Activated T-cell treated with anti-CD3 and anti-CD28 coated beads for 24 hours (primary cell): ENCODE results near the gene RTF1.
"Not testable (repeated sequence)": the region's sequence is repeated elsewhere in the genome, so short reads cannot be mapped to it uniquely, and the experiment has no call there.

ENCODE experiments used
- DNase-seq: peaks from one replicate; pipeline ENCODE4 v3.0.0-alpha.2; 2020; ENCODE audit warnings: low read depth

The RTF1 gene

DNA sequence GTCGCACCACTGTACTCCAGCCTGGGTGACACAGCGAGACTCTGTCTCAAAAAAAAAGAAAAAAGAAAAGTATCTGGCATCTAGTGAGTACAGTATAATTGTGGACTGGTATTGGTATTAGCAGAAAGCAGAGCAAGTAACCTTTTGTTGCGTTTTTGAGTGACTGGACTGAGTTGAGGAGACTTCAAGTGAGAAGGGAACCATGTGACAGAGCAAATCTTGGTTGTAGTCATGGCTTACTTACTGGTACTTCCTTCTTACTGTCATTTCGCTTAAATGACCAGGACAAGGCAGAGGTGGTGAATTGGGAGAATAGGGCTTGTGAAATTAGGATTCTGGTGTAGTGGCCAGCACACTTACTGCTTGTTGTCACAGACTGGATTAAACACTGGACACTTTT, 20.6 kb downstream of the RTF1 start:
- no peak for DNase-seq

DNA sequence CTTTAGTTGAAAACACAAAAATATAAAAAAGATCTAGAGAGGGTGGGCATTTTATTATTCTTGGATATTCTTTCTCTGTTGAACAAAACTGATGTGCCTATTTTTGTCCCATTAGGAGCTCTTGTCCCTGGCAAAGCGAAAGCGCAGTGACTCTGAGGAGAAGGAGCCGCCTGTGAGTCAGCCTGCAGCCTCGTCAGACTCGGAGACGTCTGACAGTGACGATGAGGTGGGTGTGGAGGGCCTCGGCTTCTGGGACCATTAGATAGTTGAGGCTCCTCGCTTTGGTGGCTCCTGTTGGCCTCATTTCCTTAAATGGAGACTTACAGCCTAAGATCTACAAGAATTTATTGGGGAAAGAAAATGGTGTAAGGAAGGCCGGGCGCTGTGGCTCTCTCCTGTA, 21.3 kb downstream of the RTF1 start:
- DNase-seq: no peak

DNA sequence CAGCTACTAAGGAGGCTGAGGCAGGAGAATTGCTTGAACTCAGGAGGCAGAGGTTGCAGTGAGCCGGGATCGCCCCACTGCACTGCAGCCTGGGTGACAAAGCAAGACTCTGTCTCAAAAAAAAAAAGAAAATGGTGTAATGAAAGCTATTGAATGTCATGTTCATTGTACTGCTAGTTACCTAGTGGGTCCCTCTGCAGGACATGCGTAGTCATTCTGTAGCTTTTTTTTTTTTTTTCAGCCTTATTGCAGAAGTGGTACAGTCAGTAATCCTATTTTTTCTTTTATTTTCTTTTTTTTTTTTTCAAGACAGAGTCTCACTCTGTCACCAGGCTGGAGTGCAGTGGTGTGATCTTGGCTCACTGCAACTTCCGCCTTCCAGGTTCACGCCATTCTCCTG, 21.9 kb downstream of the RTF1 start:
- not testable (repeated sequence) for DNase-seq

DNA sequence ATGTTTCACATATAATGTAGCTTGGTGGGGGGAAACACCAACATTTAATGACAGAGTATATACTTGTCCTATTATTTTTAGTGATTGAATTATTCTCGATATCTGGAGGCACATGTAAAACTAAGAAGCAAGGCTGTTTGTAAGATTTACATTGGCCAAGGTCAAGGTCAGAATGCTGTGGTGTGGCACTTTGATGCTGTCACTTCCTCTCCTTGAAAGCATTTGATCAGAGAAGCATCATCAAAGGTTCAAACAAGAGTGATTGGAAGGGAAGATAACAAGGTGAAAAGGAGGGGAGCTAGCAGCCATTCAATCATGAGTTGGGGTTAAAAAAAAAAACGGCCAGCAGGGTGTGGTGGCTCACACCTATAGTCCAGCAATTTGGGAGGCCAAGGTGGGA, 26.4 kb downstream of the RTF1 start:
- no peak for DNase-seq

DNA sequence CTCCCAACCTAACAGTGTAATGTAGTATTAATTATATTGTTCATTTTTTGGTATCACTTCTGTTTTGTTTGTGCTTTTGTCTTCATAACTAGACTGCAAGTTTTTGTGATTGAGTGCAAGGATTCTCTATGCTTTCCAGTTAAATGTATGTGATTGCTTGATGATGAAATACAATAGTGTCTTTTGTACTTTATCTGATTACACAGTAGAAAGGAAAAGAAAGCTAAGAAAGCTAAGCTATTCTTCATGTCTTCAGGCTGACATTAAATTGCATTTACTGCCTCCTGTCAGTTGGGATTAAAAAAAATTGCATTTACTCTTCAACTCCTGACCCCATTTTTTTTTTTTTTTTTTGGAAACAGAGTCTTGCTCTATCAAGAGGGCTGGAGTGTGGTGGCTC, 28.5 kb downstream of the RTF1 start:
- DNase-seq: no peak

- DNase-seq: no peak
Measured at GRCh38 chr15:41462084-41462795, 45.3 kb downstream of the RTF1 start.

DNA sequence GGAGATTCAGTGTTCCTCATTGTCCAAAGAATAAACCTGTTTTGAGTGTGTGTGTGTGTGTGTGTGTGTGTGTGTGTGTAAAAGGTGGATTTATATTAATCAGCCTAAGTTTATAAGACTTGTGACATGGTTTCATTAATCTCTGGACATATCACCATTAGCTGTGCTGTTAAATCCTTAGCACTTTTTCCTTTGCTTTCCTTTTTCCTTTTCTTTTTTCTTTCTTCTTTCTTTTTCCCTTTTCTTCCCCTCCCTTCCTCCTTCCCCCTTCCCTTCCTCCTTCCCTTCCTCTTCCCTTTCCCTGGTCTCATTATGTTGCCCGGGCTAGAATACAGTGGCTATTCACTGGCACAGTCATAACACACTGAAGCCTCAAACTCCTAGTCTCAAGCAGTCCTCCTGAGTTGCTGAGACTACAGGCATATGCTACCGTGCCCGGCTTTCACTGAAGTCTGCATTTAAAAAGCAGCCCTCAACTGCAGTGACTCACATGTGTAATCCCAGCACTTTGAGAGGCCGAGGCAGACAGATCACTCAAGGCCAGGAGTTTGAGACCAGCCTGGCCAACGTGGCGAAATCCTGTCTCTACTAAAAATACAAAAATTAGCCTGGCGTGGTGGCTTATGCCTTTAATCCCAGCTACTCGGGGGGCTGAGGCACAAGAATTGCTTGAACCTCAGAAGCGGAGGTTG, 48.1 kb downstream of the RTF1 start:
- no peak for DNase-seq

DNA sequence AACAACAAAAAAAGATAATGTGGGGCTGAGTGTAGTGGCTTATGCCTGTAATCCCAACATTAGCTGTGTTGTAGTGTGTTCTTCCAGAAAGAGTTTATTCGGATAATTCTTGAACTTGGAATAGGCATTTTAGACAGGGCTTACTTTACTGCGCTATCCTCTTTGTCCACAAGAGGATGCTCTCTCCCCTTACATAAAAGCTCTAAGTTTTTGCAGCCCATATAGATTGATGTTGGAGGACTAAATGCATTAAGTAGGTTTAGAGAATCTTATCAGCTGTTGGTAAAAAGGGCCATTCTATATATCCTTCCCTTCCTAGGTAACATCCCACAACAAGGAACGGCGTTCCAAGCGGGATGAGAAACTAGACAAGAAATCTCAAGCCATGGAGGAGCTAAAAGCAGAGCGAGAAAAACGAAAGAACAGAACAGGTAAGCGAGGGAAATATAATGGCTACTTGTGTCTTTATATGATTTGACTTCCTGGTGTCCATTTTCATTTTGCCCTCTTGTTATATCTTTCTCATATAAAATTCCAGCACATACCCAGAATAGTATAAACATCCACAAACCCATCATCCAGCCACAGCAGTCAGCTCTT, 49.0 kb downstream of the RTF1 start:
- DNase-seq: no peak

GRCh38 chr15:41466711-41467110, 49.8 kb downstream of the RTF1 start:
- DNase-seq: no peak

GRCh38 chr15:41469644-41470043, 52.7 kb downstream of the RTF1 start:
- not testable (repeated sequence) for DNase-seq

DNA sequence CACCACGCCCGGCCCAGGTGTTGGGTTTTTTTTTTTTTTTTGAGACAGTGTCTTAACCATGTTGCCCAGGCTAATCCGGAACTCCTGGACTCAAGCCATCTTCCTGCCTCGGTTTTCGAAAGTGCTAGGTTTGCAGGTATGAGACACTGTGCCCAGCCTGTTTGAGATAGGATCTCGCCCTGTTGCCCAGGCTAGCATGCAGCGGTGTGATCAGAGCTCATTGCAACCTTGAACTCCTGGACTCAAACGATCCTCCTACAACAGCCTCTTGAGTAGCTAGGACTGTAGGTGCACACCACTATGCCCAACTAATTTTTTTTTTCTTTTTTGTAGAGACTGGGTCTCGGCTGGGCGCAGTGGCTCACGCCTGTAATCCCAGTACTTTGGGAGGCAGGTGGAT, 56.5 kb downstream of the RTF1 start:
- DNase-seq: no peak

GRCh38 chr15:41474436-41474835, 57.5 kb downstream of the RTF1 start:
- DNase-seq: no peak

- DNase-seq: no peak
Measured at GRCh38 chr15:41474941-41475340, 58.0 kb downstream of the RTF1 start.

DNA sequence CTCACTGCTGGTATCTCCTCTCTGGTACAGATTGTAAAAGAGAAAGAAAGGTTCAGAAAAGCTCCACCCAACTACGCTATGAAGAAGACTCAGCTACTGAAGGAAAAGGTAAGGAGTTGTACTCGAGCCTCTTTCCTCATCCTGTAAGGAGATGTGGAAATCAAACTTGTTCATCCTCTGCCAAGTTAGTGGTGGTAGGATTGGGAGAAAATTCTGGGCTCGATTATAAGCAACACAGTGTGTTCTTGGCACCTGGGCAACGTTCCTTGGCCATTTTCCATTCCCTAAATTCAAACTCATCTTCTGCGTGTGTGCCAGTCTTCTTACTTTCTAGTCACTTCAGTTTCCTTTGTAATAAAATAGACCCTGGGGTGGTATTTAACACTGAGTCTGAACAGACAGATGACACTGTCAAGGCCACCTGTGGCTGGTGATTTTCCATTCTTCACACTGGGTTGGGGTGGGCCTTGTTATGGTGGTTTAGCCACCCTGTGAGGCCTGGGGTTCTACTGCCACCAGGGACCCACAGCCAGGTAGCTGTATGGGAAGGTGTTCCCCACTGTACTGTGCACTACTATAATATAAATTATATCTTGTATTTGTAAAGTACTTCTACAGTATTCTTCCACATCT, 59.6 kb downstream of the RTF1 start:
- DNase-seq: no peak

- no peak for DNase-seq
Measured at GRCh38 chr15:41480396-41481140, 63.7 kb downstream of the RTF1 start.

- DNase-seq: no peak
Measured at GRCh38 chr15:41482110-41482877, 65.4 kb downstream of the RTF1 start.

GRCh38 chr15:41483115-41483514, 66.2 kb downstream of the RTF1 start:
- DNase-seq: no peak

- no peak for DNase-seq
Measured at GRCh38 chr15:41483519-41483918, 66.6 kb downstream of the RTF1 start.

- no peak for DNase-seq
Measured at GRCh38 chr15:41484937-41485625, 68.2 kb downstream of the RTF1 start.

DNA sequence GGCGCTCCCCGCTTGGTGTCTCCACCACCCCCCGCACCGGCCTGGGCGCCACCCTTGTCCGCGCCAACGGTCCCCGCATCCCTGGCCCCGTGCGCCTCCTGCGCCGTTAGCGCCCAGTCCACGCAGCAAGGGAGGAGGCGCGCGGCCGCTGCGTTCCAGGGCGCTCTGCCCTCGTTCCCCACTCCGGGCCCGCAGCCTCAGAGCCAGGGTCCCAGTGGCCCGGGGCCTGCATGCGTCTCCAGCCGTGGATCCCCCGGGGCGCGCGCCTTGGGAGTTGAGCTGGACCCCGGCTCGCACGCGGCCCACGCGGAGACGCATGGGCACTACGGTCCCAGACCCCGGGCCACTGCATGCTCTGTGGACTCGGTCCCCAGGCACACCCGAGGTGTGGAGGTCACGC, 69.4 kb downstream of the RTF1 start:
- no peak for DNase-seq

DNA sequence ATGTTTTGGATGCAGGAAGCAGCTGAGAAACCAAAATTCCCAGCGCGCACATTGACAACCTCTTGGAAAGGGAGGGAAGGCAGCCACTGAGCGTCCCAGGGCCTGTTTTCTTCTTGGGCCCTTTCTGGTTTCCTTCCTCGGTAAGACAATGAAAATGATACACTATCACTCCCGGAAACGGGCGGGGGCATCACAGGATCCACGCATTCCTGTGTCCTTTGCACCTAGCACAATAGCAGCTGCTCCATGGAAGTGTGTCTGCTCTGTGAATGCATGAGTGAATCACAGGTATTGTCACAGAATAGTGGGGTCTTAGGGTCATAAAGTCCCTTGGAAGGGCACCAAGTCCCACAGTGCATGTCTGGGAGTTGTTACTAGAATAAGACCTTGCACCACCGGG, 70.5 kb downstream of the RTF1 start:
- DNase-seq: no peak
